ENCODE measurements around the gene GOLGA6A. TPM values are rescaled to one million over a fixed set of nuclear protein-coding genes. Genes with fewer than 3 reads are reported as not detected.

GOLGA6A gene
- not detected in 2 replicates for total RNA-seq

GRCh38 chr15:74082450-74082849, at the start of gene GOLGA6A:
Gene GOLGA6A, minus strand, starts transcription at chr15:74082550. Its CDS starts 41 bp downstream, at chr15:74082509.

GRCh38 chr15:74130155-74130848, 48.0 kb upstream of the GOLGA6A start, which contains the start of gene ISLR2:
Gene ISLR2, plus strand, starts transcription at chr15:74130586. Its CDS starts 2,169 bp downstream, at chr15:74132755.

Other genes starting within 250 kb of the GOLGA6A start
- gene TBC1D21, start 209.0 kb downstream of the GOLGA6A start, total RNA-seq: not detected in 2 replicates
- 212 and 287 TPM in 2 replicates for gene LOXL1, start 156.1 kb downstream of the GOLGA6A start, total RNA-seq
- 23.9 and 25.5 TPM in 2 replicates for gene STOML1, start 90.3 kb downstream of the GOLGA6A start, total RNA-seq
- gene PML, start 87.8 kb downstream of the GOLGA6A start, total RNA-seq: 47.3 and 51.8 TPM in 2 replicates
- gene ISLR2, start 48.0 kb upstream of the GOLGA6A start, total RNA-seq: not detected in 2 replicates
- gene ISLR, start 91.2 kb upstream of the GOLGA6A start, total RNA-seq: 92.1 and 202 TPM in 2 replicates
- 0.29 and 0.83 TPM in 2 replicates for gene STRA6, start 120.2 kb upstream of the GOLGA6A start, total RNA-seq
- gene CCDC33, start 153.8 kb upstream of the GOLGA6A start, total RNA-seq: not detected in 2 replicates

Data from smooth muscle cell of trachea (primary cell).